Stimulated activated CD8-positive, alpha-beta memory T cell treated with anti-CD3 and anti-CD28 coated beads, Interleukin-12 subunit alpha, Interleukin-12 subunit beta, amount 100 ng/mL, for 4 hours (primary cell): ENCODE measurements around the gene FREM1.
"Not testable (repeated sequence)": the region's sequence is repeated elsewhere in the genome, so short reads cannot be mapped to it uniquely, and the experiment has no call there.

Source experiments
- DNase-seq: peaks from one replicate; pipeline ENCODE4 v3.0.0-alpha.2; 2020; ENCODE audit warnings: low read depth

Gene FREM1

GRCh38 chr9:14909961-14910805 lies at the start of gene FREM1:
FREM1 (minus strand) TSS chr9:14910428; CDS start chr9:14868977, 41,451 bp downstream.
- DNase-seq = no peak

- DNase-seq = no peak
These were observed 48.8 kb upstream of the FREM1 start for GRCh38 chr9:14958989-14959388.

GRCh38 chr9:14957109-14957508 lies 46.9 kb upstream of the FREM1 start:
- DNase-seq = no peak

GRCh38 chr9:14956208-14956607 lies 46.0 kb upstream of the FREM1 start:
- no peak for DNase-seq

GRCh38 chr9:14945351-14945750 lies 35.1 kb upstream of the FREM1 start:
- no peak for DNase-seq

- DNase-seq = no peak
These were observed 31.5 kb upstream of the FREM1 start for GRCh38 chr9:14941501-14942405.

GRCh38 chr9:14939378-14939777 lies 29.1 kb upstream of the FREM1 start:
- DNase-seq = no peak

- no peak for DNase-seq
These were observed 27.0 kb upstream of the FREM1 start for GRCh38 chr9:14937216-14937615.

GRCh38 chr9:14936491-14936890 lies 26.3 kb upstream of the FREM1 start:
- no peak for DNase-seq

GRCh38 chr9:14935964-14936363 lies 25.7 kb upstream of the FREM1 start:
- DNase-seq = no peak

- DNase-seq = no peak
These were observed 25.0 kb upstream of the FREM1 start for GRCh38 chr9:14935106-14935751.

GRCh38 chr9:14932641-14933040 lies 22.4 kb upstream of the FREM1 start:
- DNase-seq = no peak

- DNase-seq = no peak
These were observed 22.0 kb upstream of the FREM1 start for GRCh38 chr9:14932231-14932630.

GRCh38 chr9:14926941-14927624 lies 16.9 kb upstream of the FREM1 start:
- no peak for DNase-seq

- no peak for DNase-seq
These were observed 14.3 kb upstream of the FREM1 start for GRCh38 chr9:14924230-14925219.

GRCh38 chr9:14923701-14924100 lies 13.5 kb upstream of the FREM1 start:
- no peak for DNase-seq

- DNase-seq = not testable (repeated sequence)
These were observed 10.6 kb upstream of the FREM1 start for GRCh38 chr9:14920805-14921204.

- no peak for DNase-seq
These were observed 3.1 kb upstream of the FREM1 start for GRCh38 chr9:14913366-14913765.

- DNase-seq = no peak
These were observed 2.6 kb upstream of the FREM1 start for GRCh38 chr9:14912859-14913258.

- DNase-seq = no peak
These were observed 818 bp upstream of the FREM1 start for GRCh38 chr9:14911046-14911445.

- DNase-seq = no peak
These were observed 647 bp downstream of the FREM1 start for GRCh38 chr9:14909601-14909960.
